ENCODE data around the gene ANKS4B. TPM values are rescaled to one million over a fixed set of nuclear protein-coding genes. Genes with fewer than 3 reads are reported as not detected.

The ANKS4B gene
- total RNA-seq, 1 experiment from 2014 or later, result 3.2 TPM

DNA sequence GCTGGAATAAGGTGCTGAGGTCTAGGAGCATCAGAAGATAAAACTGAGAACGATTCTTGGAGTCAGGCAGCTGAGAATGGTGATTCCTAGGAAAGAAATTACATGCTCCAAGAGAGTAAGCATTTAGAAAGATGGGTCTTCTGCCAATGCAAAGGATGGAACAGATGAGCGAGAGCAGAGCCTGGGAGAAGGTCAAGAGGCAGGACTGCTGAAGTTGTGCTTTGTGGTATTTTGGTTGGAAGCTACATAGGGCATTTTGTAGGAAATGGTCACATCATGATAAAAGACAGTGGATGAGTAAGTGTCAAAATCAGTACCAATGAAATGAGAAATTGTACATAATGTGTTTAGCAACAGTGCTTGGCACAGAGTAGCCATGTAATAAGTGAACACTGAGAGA, 46.0 kb downstream of the ANKS4B start:
- H3K27ac Mint-ChIP-seq (ENCODE audit: unreplicated experiment), result no peak overlapping the region
- CTCF ChIA-PET, result interaction anchor here (0.6 to 1.3 kb wide), 3 partner anchors 91 to 184 kb away, joined by 4 to 6 read pairs (median 5); no protein-coding TSS in a partner anchor
- peaks cover 17% of the 10 kb centered on the region for H3K36me3 Mint-ChIP-seq (ENCODE audit: insufficient read depth, unreplicated experiment)

GRCh38 chr16:21281698-21282389, 48.3 kb downstream of the ANKS4B start:
- Mint-ChIP-seq H3K4me3 (ENCODE audit: low read depth, unreplicated experiment) (no peak overlapping the region), H3K4me1 (ENCODE audit: low read depth, unreplicated experiment) (peaks cover 20% of the 10 kb centered on the region), H3K27ac (ENCODE audit: unreplicated experiment) (no peak overlapping the region), H3K9me3 (ENCODE audit: low read depth, unreplicated experiment) (no peaks in the 10 kb centered on the region), H3K36me3 (ENCODE audit: insufficient read depth, unreplicated experiment) (peaks cover 17% of the 10 kb centered on the region), H3K27me3 (ENCODE audit: unreplicated experiment) (peaks cover 48% of the 10 kb centered on the region)
- CTCF ChIA-PET, result interaction anchor here (0.9 to 1.8 kb wide), 2 partner anchors 19 to 74 kb away, joined by 3 to 5 read pairs; no protein-coding TSS in a partner anchor
- intact Hi-C loops (cut with micrococcal nuclease; ENCODE audit: unreplicated experiment), result no loop called here
- no peak for DNase-seq
- BruUV-seq (replicated peaks), result no TSS peak
- TF ChIP-seq CTCF (IDR thresholded peaks at IDR 0.05; ENCODE audit: unreplicated experiment), result no peak

More for the DNA sequence above, 46.0 kb downstream of the ANKS4B start:
- DNase-seq, result no peak
- no peak for TF ChIP-seq CTCF (IDR thresholded peaks at IDR 0.05; ENCODE audit: unreplicated experiment)
- Mint-ChIP-seq H3K9me3 (ENCODE audit: low read depth, unreplicated experiment) (no peaks in the 10 kb centered on the region), H3K4me3 (ENCODE audit: low read depth, unreplicated experiment) (no peak overlapping the region), H3K27me3 (ENCODE audit: unreplicated experiment) (peaks cover 42% of the 10 kb centered on the region), H3K4me1 (ENCODE audit: low read depth, unreplicated experiment) (peaks cover 17% of the 10 kb centered on the region)
- intact Hi-C loops (cut with micrococcal nuclease; ENCODE audit: unreplicated experiment), result loop anchor here (5.0 kb wide), 1 partner anchor 47 kb away; the partner anchor contains the start of gene ANKS4B
- BruUV-seq (replicated peaks), result no TSS peak

DNA sequence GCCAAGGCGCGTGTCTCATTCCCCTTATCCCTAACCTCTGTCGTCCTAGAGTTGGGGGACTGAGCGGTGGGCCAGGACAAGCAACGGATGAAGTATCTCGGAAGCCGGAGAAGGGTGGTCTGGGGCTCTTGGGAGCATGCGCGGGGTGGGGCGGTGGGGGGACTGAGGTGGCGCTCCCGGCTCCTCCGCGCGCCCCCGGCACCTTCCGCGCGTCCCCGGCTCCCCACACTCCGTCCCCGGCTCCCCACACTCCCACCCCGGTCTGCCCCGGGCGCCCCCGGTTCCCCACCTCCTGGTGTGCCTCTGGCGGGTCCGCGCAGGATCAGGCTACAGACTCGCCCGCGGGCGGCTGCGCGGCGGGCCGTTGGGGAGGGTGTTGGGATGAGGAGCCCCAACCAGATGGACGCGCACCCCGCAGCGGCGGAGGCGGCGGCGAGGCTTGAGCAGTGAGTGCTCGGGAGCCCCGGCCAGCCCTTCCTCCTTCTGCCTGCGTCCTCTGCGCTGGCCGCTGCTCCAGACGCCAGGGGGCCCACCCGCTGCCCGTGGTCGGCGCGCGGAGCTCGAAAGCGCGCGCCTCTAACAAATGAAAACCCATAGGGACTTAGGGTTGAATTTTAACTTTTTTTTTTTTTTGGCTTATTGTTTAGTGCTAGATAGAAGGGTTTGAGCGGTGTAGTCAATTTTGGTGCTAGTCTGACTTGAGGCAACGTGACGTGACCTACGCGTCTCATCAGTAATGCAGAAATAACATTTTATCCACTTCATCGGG, 50.2 kb downstream of the ANKS4B start:
- BruUV-seq (replicated peaks), result no TSS peak
- intact Hi-C loops (cut with micrococcal nuclease; ENCODE audit: unreplicated experiment), result no loop called here
- peaks cover 47% of the 10 kb centered on the region for H3K27me3 Mint-ChIP-seq (ENCODE audit: unreplicated experiment)

More for the DNA sequence above, 50.2 kb downstream of the ANKS4B start:
- peaks cover 16% of the 10 kb centered on the region for H3K4me1 Mint-ChIP-seq (ENCODE audit: low read depth, unreplicated experiment)
- peak; percentile 65 for DNase-seq
- H3K9me3 Mint-ChIP-seq (ENCODE audit: low read depth, unreplicated experiment), result no peaks in the 10 kb centered on the region
- H3K27ac Mint-ChIP-seq (ENCODE audit: unreplicated experiment), result no peak overlapping the region
- peak; percentile 55 for TF ChIP-seq CTCF (IDR thresholded peaks at IDR 0.05; ENCODE audit: unreplicated experiment)
- H3K4me3 Mint-ChIP-seq (ENCODE audit: low read depth, unreplicated experiment), result peak overlapping the region; percentile 72
- CTCF ChIA-PET, result interaction anchor here (0.5 to 1.9 kb wide), 5 partner anchors 17 to 1034 kb away, joined by 3 to 14 read pairs (median 4); partner anchors contain the start of gene DCUN1D3
- H3K36me3 Mint-ChIP-seq (ENCODE audit: insufficient read depth, unreplicated experiment), result peaks cover 5% of the 10 kb centered on the region
